GM12878 (cell line): ENCODE results near the gene WDR86. TPM values are rescaled to one million over a fixed set of nuclear protein-coding genes. Genes with fewer than 3 reads are reported as not detected.

ENCODE experiments used
- ATAC-seq: fragments of 200-7000 bp; cut with Tn5 transposase; 3 replicates; pipeline ENCODE4 v1.9.1; 2020; ENCODE audit warnings: mild to moderate bottlenecking, moderate library complexity
- BruUV-seq: library from RNA; stranded (reverse); fragments of 400-500 nt; replicated peaks from 2 replicates; lab custom pipeline; 2021; lab: Mats Ljungman, UMichigan
- CTCF ChIA-PET: fragments of 300-600 bp; sonication (Branson Sonifier 250); formaldehyde crosslinking; extraction: SDS; loops from one replicate; lab custom pipeline; 2021; ENCODE audit warnings: inconsistent platforms; lab: Yijun Ruan, JAX
- POLR2A ChIA-PET: fragments of 350-600 bp; formaldehyde crosslinking; extraction: SDS; loops from one replicate; lab custom pipeline; 2021; ENCODE audit warnings: inconsistent platforms; lab: Charles Lee
- RAD21 ChIA-PET: fragments of 300-600 bp; sonication (Branson Sonifier 250); formaldehyde crosslinking; loops from one replicate; lab custom pipeline; 2023; ENCODE audit warnings: antibody characterized with exemption; ENCODE audit not compliant: unreplicated experiment; lab: Charles Lee
- SMC1A ChIA-PET: fragments of 300-600 bp; sonication (Branson Sonifier 250); formaldehyde crosslinking; loops from one replicate; lab custom pipeline; 2023; ENCODE audit not compliant: unreplicated experiment, uncharacterized antibody; lab: Charles Lee
- DNase-seq: peaks from one replicate; pipeline ENCODE4 v3.0.0-alpha.2; 2011; ENCODE audit warnings: low read depth, low spot score
- FAIRE-seq: peaks from 3 replicates; lab custom pipeline; 2011; peaks lifted over from hg19 to GRCh38; lab: Jason Lieb, UNC
- H2AFZ ChIP-seq: 2 replicates; pipeline ENCODE4 v1.6.0; 2011; ENCODE audit warnings: low read depth, low read length, control low read depth; ENCODE audit not compliant: control insufficient read depth
- H3K27ac ChIP-seq: 2 replicates; pipeline ENCODE4 v1.5.1; 2011; ENCODE audit warnings: control low read depth; ENCODE audit not compliant: control insufficient read depth, insufficient read depth
- H3K27me3 ChIP-seq, 2 experiments: replicated peaks in 1 of 2; 2 replicates each; pipeline versions ENCODE4 v1.6.0 to v1.6.1; 2011; ENCODE audit warnings: low read length in 1 of 2; ENCODE audit not compliant: control insufficient read depth in 2 of 2, insufficient read depth in 2 of 2
- H3K36me3 ChIP-seq, 2 experiments: 2 replicates each; pipeline ENCODE4 v1.5.1; 2011; ENCODE audit warnings: low read length in 1 of 2; ENCODE audit not compliant: control insufficient read depth in 2 of 2, insufficient read depth in 2 of 2
- H3K4me1 ChIP-seq: 2 replicates; pipeline ENCODE4 v1.6.1; 2011; ENCODE audit warnings: mild to moderate bottlenecking, low read length, moderate library complexity, mixed read lengths; ENCODE audit not compliant: control insufficient read depth, insufficient read depth
- H3K4me2 ChIP-seq: 2 replicates; pipeline ENCODE4 v1.6.0; 2011; ENCODE audit warnings: control low read depth; ENCODE audit not compliant: control insufficient read depth, insufficient read depth
- H3K4me3 ChIP-seq: fragments of 200-600 bp; sonication (generic); 2 replicates; pipeline ENCODE4 v1.5.1; 2016
- H3K79me2 ChIP-seq: 2 replicates; pipeline ENCODE4 v1.6.0; 2011; ENCODE audit warnings: low read length; ENCODE audit not compliant: control insufficient read depth, insufficient read depth
- H3K9ac ChIP-seq: 2 replicates; pipeline ENCODE4 v1.8.0; 2011; ENCODE audit warnings: low read length, control low read depth, mixed read lengths; ENCODE audit not compliant: control insufficient read depth, insufficient read depth
- H3K9me3 ChIP-seq: replicated peaks from 3 replicates; pipeline ENCODE4 v1.5.1; 2011; ENCODE audit warnings: mild to moderate bottlenecking, low read length; ENCODE audit not compliant: control insufficient read depth, insufficient read depth
- H4K20me1 ChIP-seq: 2 replicates; pipeline ENCODE4 v1.6.0; 2011; ENCODE audit not compliant: control insufficient read depth, insufficient read depth
- E2F8 ChIP-seq: fragments of 450-650 bp; IDR thresholded peaks from 2 replicates; pipeline ENCODE4 v1.6.1; 2018; ENCODE audit warnings: mild to moderate bottlenecking, low read depth, moderate library complexity; ENCODE audit not compliant: partially characterized antibody
- NKRF ChIP-seq: fragments of 450-650 bp; conservative IDR thresholded peaks from 2 replicates; pipeline ENCODE4 v1.6.1; 2017; ENCODE audit warnings: mild to moderate bottlenecking, moderate library complexity
- POU2F2 ChIP-seq: IDR thresholded peaks from 3 replicates; pipeline ENCODE4 v1.6.1; 2011; ENCODE audit warnings: low read depth, mild to moderate bottlenecking, low read length, borderline replicate concordance
- RB1 ChIP-seq: fragments of 450-650 bp; formaldehyde crosslinking; IDR thresholded peaks from 2 replicates; pipeline ENCODE4 v1.6.1; 2017; ENCODE audit warnings: mild to moderate bottlenecking, borderline replicate concordance
- RELA ChIP-seq: fragments of 450-650 bp; IDR thresholded peaks from 2 replicates; pipeline ENCODE4 v1.8.0; 2014; ENCODE audit warnings: borderline replicate concordance; ENCODE audit not compliant: partially characterized antibody
- SIN3A ChIP-seq: IDR thresholded peaks from 2 replicates; pipeline ENCODE4 v1.6.1; 2012; ENCODE audit warnings: low read depth, low read length, improper control_type of control experiment
- SMC3 ChIP-seq: IDR thresholded peaks from 2 replicates; pipeline ENCODE4 v1.6.1; 2011; ENCODE audit warnings: low read length, improper control_type of control experiment, borderline replicate concordance
- SPI1 ChIP-seq: IDR thresholded peaks from 2 replicates; pipeline ENCODE4 v1.6.1; 2011; ENCODE audit warnings: low read depth, mild to moderate bottlenecking, low read length, moderate library complexity, borderline replicate concordance; ENCODE audit not compliant: insufficient read depth
- ZNF384 ChIP-seq: IDR thresholded peaks from 2 replicates; pipeline ENCODE4 v1.6.1; 2012; ENCODE audit warnings: low read depth, mild to moderate bottlenecking, low read length, improper control_type of control experiment, borderline replicate concordance
- ZSCAN29 ChIP-seq: fragments of 450-650 bp; IDR thresholded peaks from 2 replicates; pipeline ENCODE4 v1.6.1; 2017; ENCODE audit warnings: mild to moderate bottlenecking, moderate library complexity
- WGBS: methylation state at CpG from one replicate; pipeline ENCODE4 v1.1.6; 2016; ENCODE audit warnings: low lambda C conversion rate; ENCODE audit not compliant: insufficient replicate concordance, insufficient coverage; ENCODE audit errors: missing lambda C conversion rate; 5-methylcytosine and 5-hydroxymethylcytosine counted together
- in situ Hi-C: fragments of 300-500 bp; cut with MboI; formaldehyde crosslinking; loops from 9 replicates; pipeline ENCODE4 v1.14.3; 2018; ENCODE audit warnings: mixed read lengths
- intact Hi-C: fragments of 100-400 bp; cut with micrococcal nuclease; formaldehyde crosslinking; loops from one replicate; pipeline ENCODE4 v1.14.2; 2022; ENCODE audit not compliant: unreplicated experiment
- polyA plus RNA-seq, 11 experiments: library from polyadenylated mRNA; depleted of rRNA in 4 of 11; unstranded in 6 of 11; stranded (reverse) in 5 of 11; fragments of >200 nt; fragmentation: Nextera tagmentation in 4 of 11; fragmentation: Illumina TruSeq in 1 of 11; extraction: Ambion mirVana in 4 of 11; extraction: Trizol in 1 of 11; gene quantifications; 1 replicate in 1 of 11; 2 replicates in 10 of 11; pipeline versions ENCODE4 v1.2.1 to v1.2.3, GENCODE V29; 2011 to 2016; ENCODE audit warnings: inconsistent platforms in 2 of 11, missing spikeins in 2 of 11, low read depth in 1 of 11
- total RNA-seq, 4 experiments: library from RNA; depleted of rRNA in 3 of 4; stranded (reverse); fragments of >200 nt in 3 of 4; fragmentation: Illumina TruSeq in 1 of 4; extraction: Trizol in 1 of 4; gene quantifications; 2 replicates each; pipeline versions ENCODE4 v1.2.1 to v1.2.3, GENCODE V29; 2013 to 2021
- TF ChIP-seq, protein P1 (sequence below): IDR thresholded peaks from 2 replicates; pipeline ENCODE4 v1.6.1; 2012; ENCODE audit warnings: low read depth, low read length, improper control_type of control experiment

Gene WDR86
- total and polyA plus RNA-seq, 10 of the 15 experiments (the other 5 are each of a cell fraction or from before 2014, with no cell fraction given), result 0.05 to 0.19 (median 0.15) TPM; not detected in 7

DNA sequence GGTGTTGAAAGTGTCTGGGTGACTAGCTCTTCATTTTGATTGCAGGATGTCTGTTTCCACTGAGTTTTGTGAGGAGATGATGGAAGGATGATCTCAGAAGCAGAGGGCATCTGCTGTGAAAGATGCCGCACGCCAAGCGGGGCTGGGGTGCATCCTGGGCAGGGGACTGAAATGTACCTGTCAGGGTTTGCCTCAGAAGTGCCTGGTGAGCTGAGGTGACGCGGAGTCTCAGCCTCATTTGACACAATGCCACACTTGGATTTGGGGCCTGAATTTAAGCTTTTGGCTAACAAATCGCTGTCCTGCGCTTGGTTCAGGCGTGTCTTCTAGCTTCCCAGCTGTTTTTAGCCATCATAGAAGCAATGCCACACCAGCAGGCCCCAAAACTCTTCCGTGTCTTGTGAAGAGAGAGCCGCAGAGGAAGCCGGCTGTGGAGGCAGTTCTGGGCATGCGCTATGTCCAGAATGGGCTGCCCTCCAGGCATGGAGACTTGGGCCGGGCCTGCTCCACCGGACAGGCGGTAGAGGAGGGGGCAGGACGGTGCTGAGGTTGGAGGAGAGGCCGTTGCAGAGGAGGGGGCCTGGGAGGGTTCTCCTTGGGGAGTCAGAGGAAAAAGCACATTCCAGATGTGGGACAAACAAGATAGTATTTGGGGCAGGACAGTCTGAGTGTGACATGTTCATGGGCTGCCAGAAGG lies 31.2 kb downstream of the WDR86 start:
- no peak for ATAC-seq
- H3K27ac ChIP-seq, result no peak overlapping the region
- ChIA-PET SMC1A (no interaction called here), POLR2A (no interaction called here), CTCF (interaction anchor here (1.4 kb wide), 1 partner anchor 10 kb away, joined by 4 read pairs; no protein-coding TSS in a partner anchor), RAD21 (no interaction called here)
- H3K4me1 ChIP-seq, result peaks cover 7% of the 10 kb centered on the region
- no peaks in the 10 kb centered on the region for H4K20me1 ChIP-seq
- in situ Hi-C loops, result no loop called here
- no peak overlapping the region for H3K4me3 ChIP-seq
- H3K9ac ChIP-seq, result no peak overlapping the region
- no peaks in the 10 kb centered on the region for H3K79me2 ChIP-seq
- TF ChIP-seq NKRF, result no peak
- TF ChIP-seq ZSCAN29, result no peak
- no peak for TF ChIP-seq SPI1
- TF ChIP-seq POU2F2, result no peak
- TF ChIP-seq SIN3A, result no peak
- no peak for TF ChIP-seq SMC3
- no peak for TF ChIP-seq RB1
- TF ChIP-seq, protein P1, sequence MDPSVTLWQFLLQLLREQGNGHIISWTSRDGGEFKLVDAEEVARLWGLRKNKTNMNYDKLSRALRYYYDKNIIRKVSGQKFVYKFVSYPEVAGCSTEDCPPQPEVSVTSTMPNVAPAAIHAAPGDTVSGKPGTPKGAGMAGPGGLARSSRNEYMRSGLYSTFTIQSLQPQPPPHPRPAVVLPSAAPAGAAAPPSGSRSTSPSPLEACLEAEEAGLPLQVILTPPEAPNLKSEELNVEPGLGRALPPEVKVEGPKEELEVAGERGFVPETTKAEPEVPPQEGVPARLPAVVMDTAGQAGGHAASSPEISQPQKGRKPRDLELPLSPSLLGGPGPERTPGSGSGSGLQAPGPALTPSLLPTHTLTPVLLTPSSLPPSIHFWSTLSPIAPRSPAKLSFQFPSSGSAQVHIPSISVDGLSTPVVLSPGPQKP, result no peak
- no peak for TF ChIP-seq RELA
- no peak for TF ChIP-seq ZNF384
- no peak for TF ChIP-seq E2F8
- FAIRE-seq, result no peak
- BruUV-seq, result no TSS peak
- 86% methylated on average over 17 of the region's 17 CpGs for WGBS
- H2AFZ ChIP-seq, result no peak overlapping the region
- peaks cover 7 to 18% of the 10 kb centered on the region in 2 experiments; a peak in 3 of 4 replicates for H3K36me3 ChIP-seq
- H3K27me3 ChIP-seq, result peaks cover 2 to 3% of the 10 kb centered on the region in 2 experiments; a peak in 2 of 4 replicates
- no peak overlapping the region for H3K4me2 ChIP-seq
- no peak for DNase-seq
- H3K9me3 ChIP-seq, result no peaks in the 10 kb centered on the region
- intact Hi-C loops, result no loop called here
